ENCODE measurements around the gene TEKTIP1. TPM values are rescaled to one million over a fixed set of nuclear protein-coding genes. Genes with fewer than 3 reads are reported as not detected.
A peak's percentile ranks its signal among the peaks of the same experiment; 100 is the strongest.

TEKTIP1 gene
- total and polyA plus RNA-seq, 2 of the 4 experiments (the other 2 are of a cell fraction) = not detected

GRCh38 chr19:3494051-3494450 lies 44.9 kb upstream of the TEKTIP1 start:
- DNase-seq = no peak
- no TSS peak for BruUV-seq (replicated peaks)
- peak; percentile 81 for ATAC-seq (ENCODE audit: low read depth)
- Histone ChIP-seq H3K9me1 (ENCODE audit: insufficient read depth, low read length) (no peaks in the 10 kb centered on the region), H2BK15ac (ENCODE audit: low read depth, low read length) (no peak overlapping the region), H3K14ac (replicated peaks; ENCODE audit: low read depth, low read length) (no peak overlapping the region), H3K18ac (ENCODE audit: low read depth, low read length) (no peak overlapping the region), H4K5ac (ENCODE audit: low read depth, low read length) (no peak overlapping the region), H4K20me1 (ENCODE audit: insufficient read depth, low read length) (no peaks in the 10 kb centered on the region), H2BK120ac (ENCODE audit: low read depth, low read length) (no peak overlapping the region), H3K4me2 (ENCODE audit: low read depth, low read length) (no peak overlapping the region), H4K8ac (ENCODE audit: low read depth in 2 of 2, low read length in 2 of 2) (no peak overlapping the region), H2AK5ac (ENCODE audit: low read depth, low read length) (no peak overlapping the region), H3K27me3 (ENCODE audit: control insufficient read depth, insufficient read depth, low read length) (no peaks in the 10 kb centered on the region), H3K9me3 (ENCODE audit: control insufficient read depth, insufficient read depth, low read length) (no peaks in the 10 kb centered on the region), H3K27ac (ENCODE audit: insufficient read depth, low read length) (no peak overlapping the region), H2AFZ (replicated peaks; ENCODE audit: low read length, poor library complexity) (no peak overlapping the region), H3K56ac (ENCODE audit: extremely low read depth, insufficient read depth, low read length) (no peak overlapping the region), H3K23ac (ENCODE audit: low read depth, low read length) (no peak overlapping the region), H2BK20ac (ENCODE audit: low read depth, low read length) (no peak overlapping the region), H3K36me3 (ENCODE audit: control insufficient read depth, insufficient read depth, low read length) (peaks cover 31% of the 10 kb centered on the region), H4K91ac (ENCODE audit: insufficient read depth, low read depth, low read length) (no peak overlapping the region), H2BK5ac (ENCODE audit: low read depth, low read length, poor library complexity, severe bottlenecking) (no peak overlapping the region), H3K79me1 (ENCODE audit: low read depth in 1 of 2, low read length in 2 of 2) (peaks cover 0 to 27% of the 10 kb centered on the region in 2 experiments; a peak in 2 of 4 replicates), H3K4me1 (ENCODE audit: control insufficient read depth, insufficient read depth, low read length) (no peaks in the 10 kb centered on the region), H3K4me3 (ENCODE audit: insufficient read depth, low read depth, low read length) (no peak overlapping the region), H3K4ac (ENCODE audit: low read depth, low read length) (no peak overlapping the region), H3K9ac (ENCODE audit: low read depth, low read length) (no peak overlapping the region), H2AK9ac (replicated peaks; ENCODE audit: low read depth, low read length, poor library complexity) (no peak overlapping the region)
- CTCF ChIA-PET = no interaction called here
- in situ Hi-C loops (cut with MboI; ENCODE audit: low sequenced_read_pairs) = loop anchor here (25.0 kb wide), 1 partner anchor 532 kb away; no protein-coding TSS in a partner anchor
- no peak for TF ChIP-seq MAFK (IDR thresholded peaks at IDR 0.05; ENCODE audit: low read depth, low read length)
- TF ChIP-seq NFE2L2 (IDR thresholded peaks at IDR 0.05; ENCODE audit: low read depth, low read length) = no peak
- no peak for TF ChIP-seq ELK1 (IDR thresholded peaks at IDR 0.05; ENCODE audit: borderline replicate concordance, low read depth, low read length)
- TF ChIP-seq BHLHE40 (IDR thresholded peaks at IDR 0.05; ENCODE audit: low read depth, low read length) = no peak
- no peak for TF ChIP-seq RCOR1 (IDR thresholded peaks at IDR 0.05; ENCODE audit: insufficient replicate concordance, low read length)
- TF ChIP-seq USF2 (IDR thresholded peaks at IDR 0.05; ENCODE audit: low read depth, low read length) = no peak
- TF ChIP-seq RAD21 (IDR thresholded peaks at IDR 0.05; ENCODE audit: low read length) = no peak
- no peak for TF ChIP-seq CHD1 (IDR thresholded peaks at IDR 0.05; ENCODE audit: low read depth, low read length)
- WGBS, 2 experiments (ENCODE audit: extremely low coverage in 2 of 2, insufficient read length in 1 of 2) = 52% methylated on average over 4 of the region's 15 CpGs; no CpG with 5 or more reads in 1 of the 2 experiments
- intact Hi-C loops (cut with micrococcal nuclease) = no loop called here
- POLR2A ChIA-PET (ENCODE audit: unreplicated experiment) = no interaction called here
- dilution Hi-C loops (cut with HindIII; ENCODE audit: low sequenced_read_pairs, unreplicated experiment) = no loop called here

Measured in IMR-90 (cell line).